NCI-H345 (cell line): ENCODE measurements around the gene SLC12A5.
"Not testable (repeated sequence)": the region's sequence is repeated elsewhere in the genome, so short reads cannot be mapped to it uniquely, and the experiment has no call there.

Experiments used
- DNase-seq: peaks from one replicate; lab custom pipeline; 2025; lab: John Stamatoyannopoulos, UW

Gene SLC12A5

DNA sequence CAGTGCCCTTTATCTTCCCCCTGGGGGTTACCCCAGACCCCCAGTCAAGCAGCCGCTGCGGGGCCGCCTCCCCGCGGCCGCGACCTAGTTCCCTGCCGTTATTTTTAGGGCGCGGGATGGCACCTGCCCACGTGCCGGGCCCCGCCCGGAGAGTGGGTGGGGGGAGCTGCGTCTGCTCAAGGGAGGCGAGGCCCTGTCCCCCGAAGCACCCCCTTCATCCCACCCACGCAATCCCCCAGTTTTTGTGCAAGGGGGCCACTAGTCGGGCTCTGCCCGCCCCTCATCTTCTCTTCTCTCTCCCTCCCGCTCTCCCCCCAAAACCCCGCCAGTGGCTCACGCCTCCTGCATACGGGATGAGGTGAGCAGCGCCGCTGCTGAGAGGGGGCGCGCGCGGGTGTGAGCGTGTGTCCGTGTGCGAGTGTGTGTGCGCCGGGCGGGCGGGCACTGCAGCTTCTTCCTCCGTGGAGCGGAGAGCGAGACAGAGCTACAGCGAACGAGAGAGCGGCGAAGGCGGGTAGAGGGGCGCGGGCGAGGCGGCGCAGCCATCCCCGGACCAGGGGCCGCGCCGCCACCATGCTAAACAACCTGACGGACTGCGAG is at the start of gene SLC12A5:
SLC12A5 (plus strand) TSS at position 444 of the 600 bp plus-strand sequence; CDS start at position 574, 130 bp downstream.
- DNase-seq, result no peak

DNA sequence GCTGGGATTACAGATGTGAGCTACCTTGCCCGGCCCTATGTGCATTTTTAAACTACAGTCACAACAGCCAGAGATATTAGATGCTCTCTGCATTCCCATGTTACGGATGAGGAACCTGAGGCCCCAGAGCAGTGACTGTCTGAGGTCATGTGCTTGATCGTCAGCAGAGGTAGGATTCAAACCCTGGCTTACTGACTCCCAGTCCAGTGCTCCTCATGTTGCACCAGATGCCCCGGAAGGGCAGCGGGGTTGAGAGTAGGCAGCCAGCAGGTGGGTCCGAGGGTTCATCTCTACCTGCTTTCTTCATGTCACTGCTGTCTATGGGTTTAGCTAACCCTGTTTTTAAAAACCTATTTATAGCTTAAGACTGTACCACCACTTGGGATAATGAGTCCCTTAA is 47.8 kb upstream of the SLC12A5 start:
- DNase-seq, result no peak

DNA sequence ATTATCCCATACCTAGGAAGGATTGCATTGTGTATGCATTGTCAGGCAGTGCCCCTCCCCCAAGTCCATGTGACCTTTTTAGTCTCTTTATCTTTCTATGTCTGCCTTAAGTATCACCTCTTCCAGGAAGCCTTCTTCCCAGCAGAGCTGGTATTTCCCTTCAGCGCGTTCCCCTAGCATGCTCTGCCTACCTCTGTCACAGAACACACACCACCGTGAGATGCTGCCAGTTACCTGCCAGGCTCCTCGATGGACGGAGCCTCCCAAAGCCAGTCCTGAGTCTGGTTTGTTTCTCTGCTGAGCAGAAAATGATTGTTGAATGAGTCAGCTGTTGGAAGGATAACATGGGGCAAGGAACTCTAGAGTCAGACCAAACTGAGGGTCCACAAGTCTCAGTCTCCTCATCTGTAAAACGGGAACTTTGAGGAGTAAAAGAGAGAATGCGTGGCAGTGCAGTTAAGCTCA is 45.7 kb upstream of the SLC12A5 start:
- DNase-seq, result no peak

DNA sequence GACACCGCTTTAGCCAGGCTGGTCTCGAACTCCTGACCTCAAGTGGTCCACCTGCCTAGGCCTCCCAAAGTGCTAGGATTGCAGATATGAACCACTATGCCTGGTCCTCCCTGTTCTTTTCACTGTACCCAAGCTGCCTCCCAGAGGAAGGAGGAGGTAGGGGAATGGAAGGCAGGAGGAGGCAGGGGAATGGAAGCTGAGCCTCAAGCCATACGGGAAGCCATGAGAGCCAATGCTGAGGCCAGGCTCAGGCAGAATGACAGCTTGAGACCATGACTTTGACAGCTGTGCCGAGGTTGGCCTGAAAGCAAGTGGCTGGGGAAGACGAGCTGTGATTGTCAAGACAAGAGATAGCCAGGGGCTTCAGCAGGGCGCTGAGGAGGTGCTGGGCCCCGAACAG is 43.4 kb upstream of the SLC12A5 start:
- DNase-seq, result no peak

DNA sequence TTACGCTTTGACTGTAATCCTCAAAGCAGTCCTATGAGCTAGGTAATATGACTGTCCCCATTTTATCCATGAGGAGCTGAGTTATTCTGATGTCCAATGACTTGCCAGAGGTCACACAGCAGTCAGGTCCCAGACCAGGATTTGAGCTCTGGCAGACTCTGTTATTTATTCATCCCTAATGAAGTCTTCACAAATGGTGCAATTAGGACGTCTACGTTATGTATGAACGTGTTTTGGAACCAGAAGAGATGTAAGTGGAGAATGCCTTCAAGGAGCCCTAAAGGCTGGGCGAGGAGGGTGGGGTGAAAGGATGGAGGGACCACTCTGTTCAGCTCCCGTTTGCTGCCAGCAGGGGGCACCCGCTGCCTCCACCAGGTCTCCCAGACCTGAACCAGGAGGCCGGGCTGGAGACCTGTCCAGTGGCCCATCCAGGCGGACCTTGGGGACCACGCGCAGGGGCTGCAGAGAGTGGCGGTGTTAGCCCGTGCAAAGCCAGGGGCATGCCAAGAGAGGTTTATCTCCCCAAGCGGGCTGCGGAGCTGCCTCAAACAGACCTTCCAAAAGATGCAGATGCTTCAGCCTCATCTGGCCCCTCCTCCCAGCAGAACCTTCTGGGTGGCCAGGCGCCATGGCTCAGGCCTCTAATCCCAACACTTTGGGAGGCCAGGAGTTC is 41.8 kb upstream of the SLC12A5 start:
- DNase-seq, result peak; percentile 72

DNA sequence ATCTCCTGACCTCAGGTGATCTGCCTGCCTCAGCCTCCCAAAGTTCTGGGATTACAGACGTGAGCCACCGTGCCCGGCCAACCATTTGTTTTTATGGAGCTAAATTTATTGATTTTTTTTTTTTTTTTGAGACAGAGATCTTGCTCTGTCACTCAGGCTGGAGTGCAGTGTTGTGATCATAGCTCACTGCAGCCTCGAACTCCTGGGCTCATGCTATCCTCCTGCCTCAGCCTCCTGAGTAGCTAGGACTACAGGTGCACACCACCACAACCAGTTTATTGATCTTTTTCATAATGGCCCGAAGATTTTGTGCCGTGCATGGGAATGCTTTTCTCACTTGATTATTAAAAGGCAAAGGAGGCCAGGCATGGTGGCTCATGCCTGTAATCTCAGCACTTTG is 40.2 kb upstream of the SLC12A5 start:
- DNase-seq, result not testable (repeated sequence)

DNA sequence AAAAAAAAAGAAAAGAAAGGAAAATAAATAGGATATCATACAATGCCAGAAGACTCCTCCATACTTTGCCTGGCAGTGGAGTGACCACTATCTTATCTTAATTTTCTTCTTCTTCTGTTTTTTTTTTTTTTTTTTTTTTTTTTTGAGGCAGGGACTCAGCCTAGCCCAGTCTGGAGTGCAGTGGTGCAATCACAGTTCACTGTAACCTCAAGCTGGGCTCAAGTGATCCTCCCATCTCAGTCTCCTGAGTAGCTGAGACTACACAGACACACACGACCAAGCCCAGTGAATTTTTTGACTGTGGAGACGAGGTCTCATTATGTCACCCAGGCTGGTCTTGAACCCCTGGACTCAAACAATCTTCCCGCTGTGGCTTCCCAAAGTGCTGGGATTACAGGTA is 37.4 kb upstream of the SLC12A5 start:
- DNase-seq, result no peak

DNA sequence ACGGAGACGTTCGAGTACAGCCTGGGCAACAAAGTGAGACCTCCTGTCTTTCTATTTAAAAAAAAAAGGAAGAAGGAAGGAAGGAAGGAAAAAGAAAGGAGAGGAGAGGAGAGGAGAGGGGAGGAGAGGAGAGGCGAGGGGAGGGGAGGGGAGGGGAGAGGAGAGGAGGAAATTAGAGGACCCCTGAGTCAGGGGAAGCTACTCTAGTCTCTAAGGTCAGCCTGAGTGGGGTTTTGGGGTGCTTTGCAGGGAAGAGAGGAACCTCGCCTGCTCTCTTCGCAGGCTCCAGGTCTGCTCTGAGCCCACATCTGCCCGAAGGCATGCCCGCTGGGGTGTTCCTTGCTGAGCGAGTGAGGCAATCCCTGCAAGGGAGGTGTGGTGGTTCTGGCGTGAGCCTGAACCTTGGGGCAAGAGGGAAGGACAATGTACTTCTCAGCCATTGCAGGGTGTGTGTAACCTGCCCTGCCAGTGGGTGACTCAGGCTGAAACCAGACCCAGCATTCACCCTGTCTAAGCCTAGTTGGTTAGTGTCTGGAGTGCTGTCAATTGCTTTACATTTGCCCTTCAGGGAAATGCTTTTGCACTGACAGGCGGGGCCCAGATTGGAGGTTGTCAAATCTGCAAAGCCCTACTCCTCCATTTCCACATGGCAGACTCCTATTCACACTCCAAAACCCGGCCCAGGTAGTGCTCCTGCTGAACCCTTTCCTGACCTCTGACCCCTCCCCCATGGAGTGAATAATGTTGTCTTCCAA is 35.6 kb upstream of the SLC12A5 start:
- DNase-seq, result no peak

DNA sequence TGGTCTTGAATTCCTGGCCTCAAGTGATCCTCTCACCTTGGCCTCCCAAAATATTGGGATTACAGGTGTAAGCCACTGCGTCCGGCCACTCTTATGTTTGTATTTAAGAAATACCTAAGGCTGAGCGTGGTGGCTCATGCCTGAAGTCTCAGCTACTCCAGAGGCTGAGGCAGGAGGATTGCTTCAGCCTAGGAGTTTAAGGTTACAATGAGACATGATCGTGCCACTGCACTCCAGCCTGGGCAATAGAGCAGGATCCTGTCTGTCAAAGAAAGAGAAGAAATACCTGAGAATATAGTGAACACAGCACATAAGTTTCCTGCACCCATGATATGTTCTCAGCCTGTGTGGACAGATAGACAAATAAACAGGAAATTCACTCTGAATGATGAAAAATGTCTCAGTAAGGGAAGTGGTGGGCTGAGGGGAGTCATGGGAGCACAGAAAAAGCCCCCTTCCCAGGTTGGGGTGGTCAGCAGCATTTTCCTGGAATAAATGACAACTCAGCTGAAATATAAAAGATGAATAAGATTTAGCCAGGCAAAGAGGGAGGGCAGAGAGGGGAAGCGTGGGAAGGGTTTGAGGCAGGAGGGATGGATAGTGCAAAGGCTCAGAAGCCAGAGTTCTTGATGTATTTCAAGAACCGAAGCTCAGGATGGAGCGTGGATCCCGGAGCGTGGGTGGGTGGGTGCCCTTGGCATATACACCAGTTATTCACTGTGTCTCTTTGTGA is 34.1 kb upstream of the SLC12A5 start:
- no peak for DNase-seq

DNA sequence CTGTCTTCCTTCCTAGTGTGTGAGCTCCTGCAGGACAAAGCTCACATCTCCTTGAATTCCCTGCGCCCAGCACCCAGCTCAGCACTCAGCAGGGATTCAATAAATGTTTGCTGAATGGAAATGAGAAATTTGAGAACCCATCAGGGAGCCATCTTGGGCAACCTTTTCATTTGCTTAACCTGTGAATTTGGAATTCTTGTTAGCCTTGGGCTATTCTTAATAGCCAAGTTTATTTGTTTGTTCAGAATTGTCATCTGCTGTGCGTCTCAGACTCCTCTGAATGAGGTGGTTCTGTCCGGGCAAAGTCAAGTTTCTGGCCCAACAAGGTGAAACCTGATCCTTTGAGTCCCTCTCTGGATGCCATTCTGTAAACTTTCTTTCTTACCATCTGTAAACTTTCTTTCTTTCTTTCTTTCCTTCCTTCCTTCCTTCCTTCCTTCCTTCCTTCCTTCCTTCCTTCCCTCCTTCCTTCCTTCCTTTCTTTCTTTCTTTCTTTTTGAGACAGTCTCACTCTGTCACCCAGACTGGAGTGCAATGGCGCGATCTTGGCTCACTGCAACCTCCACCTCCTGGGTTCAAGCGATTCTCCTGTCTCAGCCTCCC is 33.4 kb upstream of the SLC12A5 start:
- peak; percentile 47 for DNase-seq

DNA sequence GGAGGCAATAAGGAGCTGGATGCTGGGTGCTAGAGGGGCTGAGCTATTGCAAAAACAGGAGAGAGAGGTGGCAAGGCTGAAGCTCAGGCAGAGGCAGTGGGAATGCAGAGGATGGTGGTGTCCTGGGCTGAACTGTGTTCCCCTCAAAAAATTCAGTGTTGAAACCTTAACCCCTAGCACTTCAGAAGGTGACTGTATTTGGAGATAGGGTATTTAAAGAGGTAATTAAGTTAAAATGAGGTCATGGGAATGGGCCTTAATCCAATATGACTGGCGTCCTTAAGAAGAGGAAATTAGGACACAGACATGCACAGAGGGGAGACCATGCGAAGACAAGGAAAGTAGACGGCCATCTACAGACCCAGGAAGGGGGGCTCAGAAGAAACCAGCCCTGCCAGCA is 31.8 kb upstream of the SLC12A5 start:
- no peak for DNase-seq

DNA sequence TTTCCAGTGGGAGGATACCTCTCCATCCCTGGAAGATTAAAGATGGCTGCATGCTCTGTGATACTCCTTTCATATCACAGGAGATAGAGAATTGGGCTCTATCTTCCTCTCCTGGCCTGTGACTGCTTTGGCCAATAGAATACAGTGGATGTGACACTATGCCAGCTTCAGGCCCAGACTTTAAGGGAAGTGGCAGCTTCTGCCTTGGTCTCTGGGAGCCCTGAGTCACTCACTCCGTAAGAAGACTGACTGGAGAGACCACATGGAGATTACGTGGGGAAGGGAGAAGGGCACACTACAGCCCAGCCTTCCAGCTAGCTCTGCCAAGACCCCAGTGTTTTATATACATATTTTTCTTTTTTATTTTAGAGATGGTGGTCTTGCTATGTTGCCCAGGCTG is 30.7 kb upstream of the SLC12A5 start:
- no peak for DNase-seq

DNA sequence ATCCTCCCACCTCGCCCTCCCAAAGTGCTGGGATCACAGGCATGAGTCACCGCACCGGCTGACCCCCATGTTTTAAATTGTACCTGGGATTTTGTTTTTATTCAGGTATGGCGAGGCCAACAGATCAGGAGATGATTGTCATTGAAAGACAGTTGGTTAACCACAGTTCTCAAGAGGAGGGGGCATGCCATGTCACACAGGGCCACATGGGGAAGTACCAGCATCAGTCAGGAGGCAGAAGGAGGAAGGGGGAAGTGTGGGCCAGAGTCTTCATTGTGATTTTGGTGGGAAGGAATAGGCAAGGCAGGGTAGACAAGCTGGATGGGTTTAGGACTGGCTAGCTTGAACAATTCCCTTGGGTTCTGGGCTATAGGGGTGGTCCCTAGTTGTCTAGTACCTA is 30.3 kb upstream of the SLC12A5 start:
- no peak for DNase-seq

DNA sequence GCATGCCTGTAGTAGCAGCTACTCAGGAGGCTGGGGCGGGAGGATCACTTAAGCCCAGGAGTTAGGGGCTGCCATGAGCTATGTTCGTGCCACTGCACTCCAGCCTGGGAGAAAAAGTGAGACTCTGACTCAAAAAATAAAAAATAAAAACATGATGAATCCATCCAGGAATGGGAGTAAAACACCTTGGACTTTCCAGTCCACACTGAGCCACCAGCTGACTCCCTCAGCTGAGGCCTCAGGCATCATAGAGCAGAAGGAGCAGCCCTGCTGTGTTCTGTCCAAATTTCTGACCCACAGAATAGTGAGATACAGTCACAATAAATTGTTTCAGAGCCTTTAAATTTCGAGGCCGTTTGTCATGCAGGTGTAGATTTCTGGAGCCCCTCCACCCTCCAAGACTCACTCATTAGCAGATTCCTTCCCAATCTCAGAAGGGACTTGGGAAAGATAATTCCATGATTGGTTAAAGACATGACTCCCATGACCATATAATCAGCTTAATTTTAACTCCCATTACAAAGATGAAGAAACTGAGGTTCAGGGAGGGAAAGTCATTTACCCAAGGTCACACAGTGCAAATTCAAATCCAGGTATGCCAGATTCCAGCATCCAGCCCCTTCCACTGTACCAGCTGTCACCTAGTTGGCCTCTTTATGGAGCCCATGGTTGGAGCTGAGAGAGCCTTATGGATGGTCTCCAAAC is 29.3 kb upstream of the SLC12A5 start:
- DNase-seq, result no peak

DNA sequence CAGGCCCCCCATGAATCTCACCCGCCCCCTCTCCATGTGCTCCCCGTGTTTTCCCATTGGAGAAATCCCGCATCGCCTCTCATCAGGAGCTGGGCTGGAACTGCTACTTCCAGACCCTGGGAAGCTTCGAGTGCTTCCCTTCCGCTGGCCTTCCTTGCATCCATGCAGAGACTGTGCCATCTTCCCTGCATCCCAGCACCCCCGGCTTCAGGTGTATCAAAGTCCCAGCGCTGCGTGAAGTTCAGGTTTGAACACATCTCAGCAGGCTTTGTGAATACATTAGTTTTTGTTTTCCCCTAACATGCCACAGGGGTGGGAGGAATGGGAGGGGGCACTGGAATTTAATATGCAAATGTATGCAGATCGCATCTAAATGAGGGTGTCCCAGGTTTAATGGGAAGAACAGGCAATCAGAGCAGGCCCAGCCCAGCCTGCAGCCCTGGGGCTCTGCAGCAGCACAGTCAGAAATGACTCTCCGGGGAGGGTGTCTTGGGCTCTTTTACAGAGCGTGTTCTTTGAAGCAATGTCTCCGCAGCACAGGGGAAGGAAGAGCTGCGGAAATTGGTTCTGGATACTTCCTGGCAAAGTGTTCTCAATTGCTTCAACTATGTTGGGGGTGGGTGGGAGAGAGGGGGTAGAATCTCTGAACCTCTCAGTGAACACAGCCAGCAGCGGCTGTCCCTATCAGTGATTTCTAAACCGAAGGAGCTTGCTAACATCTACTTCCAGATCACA is 28.6 kb upstream of the SLC12A5 start:
- DNase-seq, result no peak

DNA sequence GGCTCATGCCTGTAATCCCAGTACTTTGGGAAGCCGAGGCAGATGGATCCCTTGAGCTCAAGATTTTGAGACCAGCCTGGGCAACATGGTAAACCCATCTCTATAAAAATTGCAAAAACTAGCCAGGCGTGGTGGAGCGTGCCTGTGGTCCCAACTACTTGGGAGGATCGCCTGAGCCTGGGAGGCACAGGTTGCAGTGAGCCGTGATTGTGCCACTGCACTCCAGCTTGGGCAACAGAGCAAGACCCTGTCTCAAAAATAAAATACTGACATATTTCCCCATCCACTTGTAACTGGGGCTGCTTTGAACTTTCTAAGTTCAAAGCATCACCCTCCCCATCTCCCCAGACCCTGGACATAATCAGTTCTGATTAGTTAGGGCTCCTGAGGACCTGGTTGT is 27.5 kb upstream of the SLC12A5 start:
- no peak for DNase-seq

DNA sequence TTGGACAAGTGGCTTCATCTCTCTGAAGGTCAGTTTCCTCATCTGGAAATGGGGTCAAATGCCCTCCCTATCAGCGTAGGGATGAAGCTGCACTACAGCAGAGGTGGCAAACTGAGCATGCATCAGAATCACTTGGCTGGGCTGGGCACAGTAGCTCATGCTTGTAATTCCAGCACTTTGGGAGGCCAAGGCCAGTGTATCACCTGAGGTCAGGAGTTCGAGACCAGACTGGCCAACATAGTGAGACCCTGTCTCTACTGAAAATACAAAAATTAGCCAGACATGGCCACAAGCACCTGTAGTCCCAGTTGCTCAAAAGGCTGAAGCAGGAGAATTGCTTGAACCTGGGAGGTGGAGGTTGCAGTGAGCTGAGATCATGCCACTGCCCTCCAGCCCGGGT is 27.0 kb upstream of the SLC12A5 start:
- no peak for DNase-seq

DNA sequence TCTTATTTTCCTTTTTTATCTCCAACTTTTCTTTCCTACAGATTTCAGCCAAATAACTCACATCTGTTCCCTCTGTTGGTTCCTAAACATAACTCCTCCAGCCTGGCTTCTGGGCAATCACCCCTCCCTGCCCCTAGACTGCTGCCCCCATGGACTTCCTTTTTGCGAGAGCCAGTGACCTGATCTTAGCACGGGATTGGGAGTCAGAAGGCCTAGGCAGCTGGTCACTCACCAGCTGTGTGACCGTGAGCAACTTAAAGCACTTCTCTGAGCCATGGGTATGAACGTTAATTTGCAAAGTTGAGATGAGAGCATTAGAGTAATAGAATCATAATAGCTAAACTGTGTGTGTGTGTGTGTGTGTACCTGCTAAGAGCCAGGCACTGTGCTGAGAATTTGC is 24.8 kb upstream of the SLC12A5 start:
- DNase-seq, result no peak

DNA sequence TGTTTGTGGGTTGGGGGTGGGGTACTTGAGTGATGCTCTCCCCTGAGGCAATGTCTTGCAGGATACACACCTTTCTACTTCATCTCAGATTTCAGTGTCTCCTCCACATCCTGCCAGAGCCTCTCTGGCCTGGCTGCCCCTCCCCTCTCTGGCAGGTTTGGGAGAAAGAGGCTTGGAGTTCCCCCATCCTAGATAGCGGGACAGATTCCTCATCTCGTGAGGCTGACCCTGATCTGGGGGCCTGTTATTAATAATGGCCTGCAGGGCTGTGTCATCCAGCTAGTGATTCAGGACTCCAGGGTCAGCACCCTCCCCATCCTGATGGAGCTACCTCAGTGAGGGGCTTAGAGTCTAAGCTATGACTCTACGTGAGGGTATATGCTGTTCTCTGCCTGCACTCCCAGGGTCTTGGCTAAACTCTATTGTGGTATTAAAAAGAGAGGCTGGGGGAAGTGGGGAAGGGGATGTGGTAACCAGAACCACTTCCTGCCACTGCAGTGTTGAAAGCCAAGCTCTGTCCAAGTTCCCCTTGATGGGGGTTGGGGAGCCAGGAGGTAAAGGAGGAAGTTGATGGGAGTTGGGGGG is 24.0 kb upstream of the SLC12A5 start:
- no peak for DNase-seq

DNA sequence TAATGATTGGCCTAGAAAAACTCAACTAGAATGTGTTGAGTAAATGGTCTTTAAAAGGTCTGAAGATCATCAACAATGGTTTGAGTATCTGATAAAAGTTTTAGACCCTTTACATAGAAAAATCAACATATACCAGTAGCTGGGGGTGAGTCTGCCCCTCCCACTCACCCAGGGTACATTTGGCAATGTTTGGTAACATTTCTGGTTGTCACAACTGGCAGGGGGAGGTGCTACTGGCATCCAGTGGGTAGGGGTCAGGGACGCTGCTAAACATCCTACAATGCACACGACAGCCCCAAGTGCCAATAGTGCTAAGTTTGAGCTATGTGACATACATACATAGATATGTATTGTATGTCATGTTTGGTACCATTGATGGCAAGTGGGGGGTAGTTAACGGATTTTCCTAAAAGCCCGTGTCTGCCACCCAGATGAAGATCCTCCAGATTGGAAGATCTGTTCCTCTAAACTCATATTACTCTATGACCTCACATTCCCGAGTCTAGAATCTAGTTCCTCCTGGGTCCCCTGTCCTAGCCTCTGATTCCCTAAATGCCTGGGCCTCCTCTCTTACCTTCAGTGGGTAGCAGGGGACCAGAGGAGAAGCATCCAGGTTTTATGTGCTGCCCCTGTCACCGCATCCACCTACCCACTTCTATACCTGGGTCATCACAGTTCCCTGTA is 22.9 kb upstream of the SLC12A5 start:
- no peak for DNase-seq
